NCI-H1092 (cell line): ENCODE data around the gene SYT9.
"Not testable (repeated sequence)": the region's sequence is repeated elsewhere in the genome, so short reads cannot be mapped to it uniquely, and the experiment has no call there.

ENCODE experiments used
- DNase-seq: peaks from one replicate; lab custom pipeline; 2025; lab: John Stamatoyannopoulos, UW

The SYT9 gene

DNA sequence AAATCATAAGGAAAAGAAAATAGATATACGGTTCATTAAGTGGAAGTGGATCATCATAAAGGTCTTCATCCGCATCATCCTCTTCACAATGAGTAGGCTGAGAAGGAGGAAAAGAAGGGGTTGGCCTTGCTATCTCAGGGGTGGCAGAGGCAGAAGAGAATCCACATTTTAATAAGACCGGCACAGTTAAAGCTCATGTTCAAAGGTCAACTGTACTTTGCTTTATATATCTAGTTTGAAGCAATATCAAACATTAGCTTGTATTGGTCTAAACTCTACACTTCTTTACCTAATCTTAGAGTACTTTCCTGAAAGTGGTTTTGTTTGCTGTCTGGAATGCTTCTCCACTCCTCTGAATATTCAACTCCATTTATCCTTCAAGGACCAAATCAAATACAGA is 256.4 kb downstream of the SYT9 start:
- no peak for DNase-seq

- no peak for DNase-seq
Observed at GRCh38 chr11:7509966-7510365, 258.3 kb downstream of the SYT9 start.

GRCh38 chr11:7511401-7511800 is 259.7 kb downstream of the SYT9 start:
- peak; percentile 80 for DNase-seq

GRCh38 chr11:7512525-7513233 is 261.0 kb downstream of the SYT9 start:
- no peak for DNase-seq

GRCh38 chr11:7513234-7514098 is 261.8 kb downstream of the SYT9 start, which contains the start of gene PPFIBP2:
Gene PPFIBP2, plus strand, starts transcription at chr11:7513999. Its CDS starts 35,477 bp downstream, at chr11:7549476.
- DNase-seq: peak; percentile 39

DNA sequence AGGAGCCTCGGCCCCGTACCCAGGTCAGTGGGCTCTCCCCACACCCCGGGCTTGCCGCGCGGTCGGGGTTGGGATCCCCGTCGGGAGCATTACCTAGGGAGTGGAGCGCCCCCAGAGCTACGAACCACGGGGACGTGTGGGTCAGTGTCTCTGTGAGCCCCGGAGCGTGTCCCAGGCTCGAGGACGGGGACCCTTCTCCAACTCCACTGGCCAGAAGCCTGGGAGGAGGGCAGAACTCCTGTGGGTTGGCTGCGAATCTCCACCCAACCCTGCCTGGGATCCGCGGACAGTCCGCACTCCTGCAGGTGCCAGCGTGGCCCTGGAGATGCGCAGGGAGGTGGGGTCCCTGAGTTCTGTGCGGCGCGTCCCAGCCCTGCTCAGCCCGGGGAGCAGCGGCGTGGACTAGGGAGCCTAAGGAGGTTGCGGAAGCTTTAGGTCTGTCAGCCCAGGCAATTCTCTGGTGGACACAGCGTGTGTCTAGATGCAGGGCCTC is 262.4 kb downstream of the SYT9 start:
- no peak for DNase-seq

GRCh38 chr11:7515447-7515886 is 263.8 kb downstream of the SYT9 start:
- no peak for DNase-seq

DNA sequence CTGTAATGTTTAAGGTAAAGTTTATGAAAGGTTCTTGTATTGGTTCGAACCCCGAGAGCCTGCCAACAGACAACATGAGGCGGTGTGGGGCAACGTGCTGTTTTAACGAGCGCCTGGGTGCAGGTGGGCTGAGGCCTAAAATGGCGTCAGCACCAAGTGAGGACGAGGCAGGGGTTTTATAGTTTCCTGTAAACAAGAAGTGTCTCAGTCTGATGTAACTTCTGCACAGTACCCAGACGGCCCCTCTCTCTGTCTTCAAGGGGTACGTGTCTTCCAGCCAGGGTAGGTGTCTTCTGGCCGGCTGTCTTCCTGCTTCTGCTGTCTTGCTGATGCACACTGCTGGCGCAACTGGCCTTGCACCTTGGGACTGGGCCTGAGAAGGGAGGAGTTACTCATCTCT is 264.8 kb downstream of the SYT9 start:
- DNase-seq: no peak

DNA sequence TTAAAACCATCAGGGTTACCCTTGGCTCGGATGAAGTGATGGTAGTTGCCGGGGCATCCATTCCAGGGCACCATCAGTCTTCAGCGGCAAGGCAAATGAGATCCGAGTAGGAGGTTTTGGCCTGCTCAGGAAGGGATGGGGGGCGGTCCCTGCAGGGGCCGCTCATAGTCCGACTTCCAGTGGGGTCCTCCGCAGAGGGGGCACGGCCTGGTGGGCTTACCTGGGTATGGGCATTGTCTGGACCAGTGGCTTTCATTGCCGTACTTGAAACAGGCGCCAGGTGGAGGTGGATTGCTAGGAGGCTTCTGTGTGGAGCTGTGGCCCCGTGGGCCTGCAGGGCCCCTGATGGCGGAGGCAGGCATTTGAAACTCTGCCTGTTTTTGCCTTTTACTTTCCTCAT is 266.0 kb downstream of the SYT9 start:
- DNase-seq: not testable (repeated sequence)
